Urinary bladder (tissue), 4 donors: ENCODE measurements around the gene SULT1C4. TPM values are rescaled to one million over a fixed set of nuclear protein-coding genes. Genes with fewer than 3 reads are reported as not detected.
"Not testable (repeated sequence)": the region's sequence is repeated elsewhere in the genome, so short reads cannot be mapped to it uniquely, and the experiment has no call there.

Experiments used
- DNase-seq: peaks from one replicate; pipeline ENCODE4 v3.0.0-alpha.2; 2015; ENCODE audit errors: extremely low spot score
- H3K27ac ChIP-seq: one replicate; pipeline ENCODE4 v1.5.1; 2013; ENCODE audit warnings: low read depth, mild to moderate bottlenecking, moderate library complexity
- H3K36me3 ChIP-seq: one replicate; pipeline ENCODE4 v1.6.1; 2013; ENCODE audit warnings: mild to moderate bottlenecking, moderate library complexity; ENCODE audit not compliant: insufficient read depth
- H3K4me1 ChIP-seq: one replicate; pipeline ENCODE4 v1.6.1; 2013; ENCODE audit warnings: mild to moderate bottlenecking, moderate library complexity; ENCODE audit not compliant: insufficient read depth
- H3K4me3 ChIP-seq: one replicate; pipeline ENCODE4 v1.5.1; 2013; ENCODE audit warnings: low read depth, low read length
- WGBS: extraction: QIAGEN DNeasy Blood & Tissue Kit; methylation state at CpG from one replicate; pipeline ENCODE4 v1.1.7; 2013; 5-methylcytosine and 5-hydroxymethylcytosine counted together
- polyA plus RNA-seq: library from polyadenylated mRNA; stranded (reverse); fragments of 200-250 nt; gene quantifications from one replicate; pipeline ENCODE4 v1.2.3, GENCODE V29; 2013
- total RNA-seq: library from RNA; depleted of rRNA; stranded (reverse); fragments of >200 nt; gene quantifications from one replicate; pipeline ENCODE4 v1.2.3, GENCODE V29; 2014
- donor health status: healthy with polysubstance abuse.
- donor health status: healthy.

The SULT1C4 gene
- total and polyA plus RNA-seq, 2 donors: 4.6 to 31.9 TPM

DNA sequence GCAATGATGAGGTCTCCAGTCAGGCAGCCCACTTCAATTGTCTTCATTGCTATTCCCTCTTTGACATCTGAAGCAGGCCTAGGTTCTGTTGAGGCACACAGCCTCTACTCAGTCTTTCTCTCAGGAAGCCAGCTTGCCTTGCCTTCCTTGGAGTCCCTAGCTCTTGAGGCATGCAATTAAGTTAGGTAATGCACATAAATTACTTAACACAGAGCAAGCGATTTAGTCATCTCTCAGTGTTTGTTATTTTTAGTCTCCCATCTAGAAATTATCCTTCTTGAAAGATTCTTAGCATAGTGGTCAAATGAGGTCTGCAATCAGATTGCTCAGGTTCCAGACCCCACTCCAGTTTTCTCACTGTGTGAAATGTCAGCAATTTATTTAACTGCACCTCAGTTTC is 32.0 kb downstream of the SULT1C4 start:
- H3K4me1 ChIP-seq: no peaks in the 10 kb centered on the region
- no peak for DNase-seq
- H3K36me3 ChIP-seq: no peaks in the 10 kb centered on the region
- no peak overlapping the region for H3K4me3 ChIP-seq
- WGBS: 76% methylated on average over 1 of the region's 1 CpG
- H3K27ac ChIP-seq: no peak overlapping the region

DNA sequence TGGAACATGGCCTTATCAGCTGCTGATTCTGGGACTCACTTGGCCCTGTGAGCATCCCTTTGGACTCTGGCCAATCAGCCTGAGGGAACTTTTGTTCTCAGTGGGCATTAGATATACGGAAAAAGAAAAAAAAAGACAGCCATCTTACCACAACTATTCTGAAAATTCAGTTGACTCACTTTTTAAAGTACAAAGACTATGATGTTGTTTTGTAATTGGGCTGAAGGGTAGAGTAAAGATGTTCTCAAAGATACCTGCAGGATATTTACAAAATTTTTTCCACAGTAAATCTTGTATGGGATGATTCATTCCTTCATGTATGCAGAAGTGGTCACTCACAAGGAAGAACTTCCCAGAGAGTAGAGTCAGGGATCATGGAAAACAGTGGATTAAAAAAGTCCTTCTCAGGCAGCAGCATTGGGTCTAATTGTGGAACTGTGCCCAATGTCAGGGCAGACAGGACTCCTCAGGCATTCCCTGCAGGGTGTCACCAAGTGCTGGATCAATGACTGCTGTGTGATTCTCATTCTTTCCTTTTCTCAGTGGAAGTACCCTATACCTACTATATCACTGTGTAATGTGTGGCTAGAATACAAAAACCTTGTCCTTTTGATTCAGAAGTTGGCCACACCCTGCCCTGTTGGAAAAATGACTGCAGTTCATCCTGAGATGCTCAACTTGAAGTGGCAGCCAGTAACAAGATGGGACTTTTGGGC is 35.4 kb downstream of the SULT1C4 start:
- DNase-seq: no peak
- Histone ChIP-seq H3K27ac (no peak overlapping the region), H3K4me1 (no peaks in the 10 kb centered on the region), H3K4me3 (no peak overlapping the region), H3K36me3 (no peaks in the 10 kb centered on the region)
- 33% methylated on average over 1 of the region's 1 CpG for WGBS

DNA sequence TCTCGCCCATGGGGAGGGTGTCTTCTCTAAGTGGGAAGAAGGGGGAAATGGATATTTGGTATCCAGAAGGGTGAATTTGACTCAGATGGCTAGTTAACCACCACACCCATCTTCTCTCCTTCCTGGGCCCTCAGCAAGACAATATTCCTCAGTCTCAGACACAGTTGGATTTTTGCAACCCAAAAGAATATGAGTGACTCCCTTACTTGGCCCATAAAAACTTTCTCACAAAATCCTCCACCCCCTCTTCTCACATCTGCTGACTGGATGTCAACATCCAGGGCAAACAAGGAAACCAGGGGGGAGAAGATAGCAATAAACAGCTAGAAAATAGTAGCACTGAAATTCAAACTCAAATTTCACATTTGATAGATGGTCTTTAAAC is 35.9 kb downstream of the SULT1C4 start:
- Histone ChIP-seq H3K27ac (no peak overlapping the region), H3K36me3 (no peaks in the 10 kb centered on the region), H3K4me3 (no peak overlapping the region), H3K4me1 (no peaks in the 10 kb centered on the region)
- no peak for DNase-seq
- 100% methylated on average over 1 of the region's 1 CpG for WGBS

GRCh38 chr2:108414256-108414876 is 36.6 kb downstream of the SULT1C4 start:
- no peak overlapping the region for H3K27ac ChIP-seq
- WGBS: 94% methylated on average over 3 of the region's 3 CpGs
- no peak for DNase-seq
- no peaks in the 10 kb centered on the region for H3K4me1 ChIP-seq
- H3K4me3 ChIP-seq: no peak overlapping the region
- no peaks in the 10 kb centered on the region for H3K36me3 ChIP-seq

DNA sequence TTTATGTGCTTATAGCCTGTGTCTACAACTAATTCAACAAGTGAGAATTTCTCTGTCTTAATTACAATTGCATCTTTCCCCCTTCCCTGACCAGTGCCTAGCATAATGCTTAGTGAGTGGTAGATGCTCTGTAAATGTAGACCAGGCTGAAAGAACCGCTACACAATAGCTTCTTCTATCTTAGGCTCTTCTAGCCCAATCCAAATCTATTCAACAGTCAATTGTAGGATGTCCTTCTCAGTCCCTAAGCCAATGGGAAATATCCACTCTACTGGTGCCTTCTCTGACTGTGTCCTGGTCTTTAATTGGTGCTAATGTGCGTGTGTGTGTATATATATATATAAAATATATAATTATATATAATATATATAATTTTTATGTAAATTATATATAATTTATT is 37.2 kb downstream of the SULT1C4 start:
- no peak for DNase-seq
- H3K27ac ChIP-seq: no peak overlapping the region
- no peaks in the 10 kb centered on the region for H3K36me3 ChIP-seq
- H3K4me3 ChIP-seq: no peak overlapping the region
- H3K4me1 ChIP-seq: no peaks in the 10 kb centered on the region
- 93% methylated on average over 2 of the region's 2 CpGs for WGBS

GRCh38 chr2:108417254-108417653 is 39.5 kb downstream of the SULT1C4 start:
- Histone ChIP-seq H3K27ac (no peak overlapping the region), H3K36me3 (no peaks in the 10 kb centered on the region), H3K4me1 (no peaks in the 10 kb centered on the region), H3K4me3 (no peak overlapping the region)
- 81% methylated on average over 2 of the region's 2 CpGs for WGBS
- no peak for DNase-seq

GRCh38 chr2:108418416-108418815 is 40.7 kb downstream of the SULT1C4 start:
- Histone ChIP-seq H3K4me1 (no peaks in the 10 kb centered on the region), H3K4me3 (no peak overlapping the region), H3K27ac (no peak overlapping the region), H3K36me3 (no peaks in the 10 kb centered on the region)
- 82% methylated on average over 4 of the region's 4 CpGs for WGBS
- no peak for DNase-seq

DNA sequence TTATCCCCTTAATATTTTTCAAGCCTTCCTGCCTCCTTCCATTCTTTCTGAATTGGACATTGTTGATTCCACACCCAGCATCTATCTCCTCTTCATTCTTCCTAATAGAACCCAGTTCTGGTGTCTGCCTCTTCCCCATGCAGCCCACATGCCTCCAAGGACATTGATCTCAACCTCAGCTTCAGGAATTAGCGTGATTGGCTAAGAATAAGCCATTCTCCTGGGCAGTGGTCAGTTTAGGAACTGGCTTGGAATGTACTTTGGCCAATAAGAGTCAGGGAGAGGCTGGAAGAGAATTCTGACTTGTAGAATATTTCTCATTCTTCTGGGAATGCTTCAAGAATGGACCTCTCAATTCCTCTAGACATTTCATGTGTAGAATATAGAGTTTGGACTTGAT is 45.3 kb downstream of the SULT1C4 start:
- DNase-seq: no peak
- Histone ChIP-seq H3K4me1 (no peaks in the 10 kb centered on the region), H3K36me3 (no peaks in the 10 kb centered on the region), H3K4me3 (no peak overlapping the region), H3K27ac (no peak overlapping the region)
- WGBS: 86% methylated on average over 1 of the region's 1 CpG

GRCh38 chr2:108423502-108424251 is 45.9 kb downstream of the SULT1C4 start:
- no peak for DNase-seq
- Histone ChIP-seq H3K4me3 (no peak overlapping the region), H3K4me1 (no peaks in the 10 kb centered on the region), H3K36me3 (no peaks in the 10 kb centered on the region), H3K27ac (no peak overlapping the region)
- 90% methylated on average over 8 of the region's 8 CpGs for WGBS

DNA sequence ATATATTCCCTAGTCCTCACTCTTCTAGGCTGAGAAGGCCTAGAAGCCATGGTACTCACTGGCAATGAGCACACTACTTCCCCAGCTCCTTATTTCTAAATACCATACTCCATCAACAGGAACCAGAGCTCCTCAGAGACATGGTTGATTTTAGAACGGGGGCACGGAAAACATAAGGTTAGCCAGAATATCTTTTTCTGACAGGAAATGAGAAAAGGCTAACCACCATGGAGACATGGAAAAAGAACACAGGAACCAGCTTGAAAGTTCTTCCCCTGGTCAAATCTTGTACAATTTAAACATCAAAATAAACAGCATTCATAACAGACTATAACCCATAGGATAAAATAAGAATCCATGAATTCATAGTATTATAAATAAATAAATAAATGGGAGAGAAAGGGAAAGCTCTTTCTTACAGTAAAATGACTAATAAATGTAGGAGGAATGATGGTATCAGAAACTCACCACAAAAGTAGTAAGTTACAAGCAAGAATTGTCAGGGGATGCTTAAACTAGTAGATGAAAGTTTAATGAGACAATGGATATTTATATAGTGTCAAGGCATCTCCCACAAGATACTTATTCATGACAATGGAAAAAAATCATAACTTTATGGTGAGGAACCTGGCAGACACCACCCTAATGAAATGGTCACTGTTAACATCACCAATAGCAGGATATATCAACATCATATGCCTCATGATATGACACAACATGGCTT is 50.7 kb downstream of the SULT1C4 start:
- Histone ChIP-seq H3K4me1 (no peaks in the 10 kb centered on the region), H3K4me3 (no peak overlapping the region), H3K36me3 (no peaks in the 10 kb centered on the region), H3K27ac (no peak overlapping the region)
- no peak for DNase-seq
- 71% methylated on average over 2 of the region's 2 CpGs for WGBS

DNA sequence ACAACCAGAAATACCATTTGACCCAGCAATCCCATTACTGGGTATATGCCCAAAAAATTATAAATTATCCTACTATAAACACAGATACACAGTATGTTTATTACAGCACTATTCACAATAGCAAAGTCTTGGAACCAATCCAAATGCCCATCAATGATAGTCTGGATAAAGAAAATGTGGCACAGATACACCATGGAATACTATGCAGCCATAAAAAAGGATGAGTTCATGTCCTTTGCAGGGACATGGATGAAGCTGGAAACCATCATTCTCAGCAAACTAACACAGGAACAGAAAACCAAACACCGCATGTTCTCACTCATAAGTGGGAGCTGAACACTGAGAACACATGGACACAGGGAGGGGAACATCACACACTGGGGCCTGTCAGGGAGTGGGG is 57.8 kb downstream of the SULT1C4 start:
- not testable (repeated sequence) for H3K4me3 ChIP-seq, H3K36me3 ChIP-seq, DNase-seq, H3K4me1 ChIP-seq, H3K27ac ChIP-seq
- 96% methylated on average over 1 of the region's 1 CpG for WGBS

DNA sequence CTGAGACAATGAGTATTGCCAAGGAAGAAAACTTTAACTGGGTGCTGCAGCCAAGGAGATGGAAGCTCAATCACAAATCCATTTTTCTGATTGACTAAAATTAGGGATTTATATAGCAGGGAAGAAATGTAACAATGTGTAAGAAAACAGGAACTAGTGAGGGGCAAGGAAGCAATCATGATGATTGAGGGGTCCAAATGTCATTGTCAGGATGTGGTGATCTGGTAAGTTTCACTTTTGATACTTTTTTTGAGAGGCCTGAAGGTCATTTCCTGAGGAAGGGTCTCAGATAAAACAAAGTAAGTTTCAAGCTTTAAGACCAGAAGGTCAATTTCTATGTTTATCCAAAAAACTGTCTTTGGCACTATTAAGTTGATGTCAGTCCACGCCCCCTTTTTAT is 59.2 kb downstream of the SULT1C4 start:
- Histone ChIP-seq H3K27ac (no peak overlapping the region), H3K4me3 (no peak overlapping the region), H3K36me3 (no peaks in the 10 kb centered on the region), H3K4me1 (no peaks in the 10 kb centered on the region)
- WGBS: 70% methylated on average over 1 of the region's 1 CpG
- DNase-seq: no peak
